Suprapubic skin (tissue), 4 donors: ENCODE data around the gene GAS6.

Experiments used
- CTCF ChIP-seq, 2 donors: fragments of 200-600 bp in 1 of 2; fragments of 450-650 bp in 1 of 2; sonication (generic) in 1 of 2; IDR thresholded peaks; one replicate each; pipeline ENCODE4 v1.5.1; 2016 to 2019; ENCODE audit warnings: antibody characterized with exemption in 2 of 2, mild to moderate bottlenecking in 1 of 2, moderate library complexity in 1 of 2
- POLR2A ChIP-seq, 2 donors: fragments of 450-650 bp; IDR thresholded peaks; one replicate each; pipeline ENCODE4 v1.6.1; 2017; ENCODE audit warnings: antibody characterized with exemption in 2 of 2, mild to moderate bottlenecking in 2 of 2, moderate library complexity in 2 of 2
- POLR2AphosphoS5 ChIP-seq, 3 donors: sonication (generic); formaldehyde crosslinking; IDR thresholded peaks; one replicate each; pipeline ENCODE4 v1.6.1; 2017; ENCODE audit warnings: antibody characterized with exemption in 3 of 3

GRCh38 chr13:113819341-113819730 lies 44.5 kb downstream of the GAS6 start:
- TF ChIP-seq CTCF (IDR thresholded peaks at IDR 0.05) (no peak), POLR2A (IDR thresholded peaks at IDR 0.05) (no peak), POLR2AphosphoS5 (IDR thresholded peaks at IDR 0.05) (no peak)
